Caco-2 (cell line): ENCODE measurements around the gene VIP. TPM values are rescaled to one million over a fixed set of nuclear protein-coding genes. Genes with fewer than 3 reads are reported as not detected.

Source experiments
- BruUV-seq: library from RNA; stranded (reverse); fragments of 400-500 nt; replicated peaks from 2 replicates; lab custom pipeline; 2021; lab: Mats Ljungman, UMichigan
- CTCF ChIA-PET: fragments of 300-600 bp; sonication (Branson Sonifier 250); formaldehyde crosslinking; loops from one replicate; lab custom pipeline; 2022; ENCODE audit warnings: antibody characterized with exemption; lab: Charles Lee
- POLR2A ChIA-PET: fragments of 300-600 bp; sonication (Branson Sonifier 250); formaldehyde crosslinking; loops from one replicate; lab custom pipeline; 2022; ENCODE audit warnings: antibody characterized with exemption; lab: Charles Lee
- DNase-seq, 2 experiments: peaks; one replicate each; pipeline versions ENCODE4 v3.0.0 to v3.0.0-alpha.2; 2020 to 2022
- H3K27me3 ChIP-seq: replicated peaks from 2 replicates; pipeline ENCODE4 v1.6.0; 2011; ENCODE audit warnings: low read length; ENCODE audit not compliant: control insufficient read depth, insufficient read depth
- H3K36me3 ChIP-seq: 2 replicates; pipeline ENCODE4 v1.5.1; 2011; ENCODE audit warnings: low read length; ENCODE audit not compliant: control insufficient read depth, insufficient read depth
- H3K4me1 ChIP-seq: fragments of 250-450 bp; sonication (Bioruptor Pico); 2 replicates; pipeline ENCODE4 v1.5.1; 2020; ENCODE audit warnings: mild to moderate bottlenecking
- H3K4me3 ChIP-seq: 2 replicates; pipeline ENCODE4 v1.5.1; 2011; ENCODE audit warnings: low read depth, mild to moderate bottlenecking, control low read depth, low read length
- H3K9me3 ChIP-seq: fragments of 250-450 bp; sonication (Bioruptor Pico); 2 replicates; pipeline ENCODE4 v1.5.1; 2020; ENCODE audit warnings: mild to moderate bottlenecking, moderate library complexity
- H3K27ac Mint-ChIP-seq: one replicate; pipeline ENCODE4 v1.8.0; 2022; ENCODE audit warnings: mixed read lengths; ENCODE audit not compliant: unreplicated experiment
- H3K27me3 Mint-ChIP-seq: one replicate; pipeline ENCODE4 v1.8.0; 2022; ENCODE audit warnings: mixed read lengths; ENCODE audit not compliant: insufficient read depth, unreplicated experiment
- H3K36me3 Mint-ChIP-seq: one replicate; pipeline ENCODE4 v1.8.0; 2022; ENCODE audit warnings: mild to moderate bottlenecking, mixed read lengths; ENCODE audit not compliant: insufficient read depth, unreplicated experiment
- H3K4me1 Mint-ChIP-seq: one replicate; pipeline ENCODE4 v1.8.0; 2022; ENCODE audit warnings: low read depth, mixed read lengths; ENCODE audit not compliant: unreplicated experiment
- H3K4me3 Mint-ChIP-seq: one replicate; pipeline ENCODE4 v1.8.0; 2022; ENCODE audit warnings: mild to moderate bottlenecking, moderate library complexity, mixed read lengths; ENCODE audit not compliant: unreplicated experiment
- H3K9me3 Mint-ChIP-seq: one replicate; pipeline ENCODE4 v1.8.0; 2022; ENCODE audit warnings: mixed read lengths; ENCODE audit not compliant: unreplicated experiment
- intact Hi-C: fragments of 100-400 bp; cut with micrococcal nuclease; formaldehyde crosslinking; loops from one replicate; pipeline ENCODE4 v1.10.0; 2022; ENCODE audit not compliant: unreplicated experiment
- total RNA-seq: library from RNA; stranded (reverse); gene quantifications from 2 replicates; pipeline ENCODE4 v1.2.3, GENCODE V29; 2022
- TF ChIP-seq, protein P1 (sequence below), 2 experiments: fragments of 200-600 bp in 1 of 2; IDR thresholded peaks; 1 replicate in 1 of 2; 2 replicates in 1 of 2; pipeline versions ENCODE4 v1.5.1 to v1.8.0; 2011 to 2022; ENCODE audit warnings: antibody characterized with exemption in 1 of 2, control low read depth in 1 of 2, inconsistent platforms in 1 of 2, low read depth in 1 of 2, low read length in 1 of 2, mild to moderate bottlenecking in 1 of 2, moderate library complexity in 1 of 2; ENCODE audit not compliant: insufficient read depth in 1 of 2, severe bottlenecking in 1 of 2, unreplicated experiment in 1 of 2

Gene VIP
- total RNA-seq, 1 experiment from 2014 or later = not detected

DNA sequence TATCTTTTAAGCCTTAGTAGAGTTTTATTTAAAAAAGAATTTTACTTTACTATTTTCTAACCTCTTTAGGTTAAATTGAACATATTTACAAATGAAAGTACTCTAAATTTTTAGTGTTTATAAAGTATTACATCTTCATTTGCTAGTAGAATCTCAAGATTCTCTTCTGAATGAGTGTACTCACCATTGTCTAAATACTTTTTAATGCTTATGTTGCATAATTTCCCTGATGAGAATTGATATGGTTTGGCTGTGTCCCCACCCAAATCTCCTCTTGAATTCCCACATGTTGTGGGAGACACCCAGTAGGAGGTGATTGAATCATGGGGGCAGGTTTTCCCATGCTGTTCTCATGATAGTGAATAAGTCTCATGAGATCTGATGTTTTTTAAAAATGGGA lies 53.6 kb downstream of the VIP start:
- no peaks in the 10 kb centered on the region for H3K36me3 ChIP-seq
- H3K27me3 Mint-ChIP-seq = peaks cover 6% of the 10 kb centered on the region
- H3K4me1 Mint-ChIP-seq = no peaks in the 10 kb centered on the region
- peaks cover 7% of the 10 kb centered on the region for H3K9me3 Mint-ChIP-seq
- ChIA-PET CTCF (no interaction called here), POLR2A (no interaction called here)
- H3K4me1 ChIP-seq = no peaks in the 10 kb centered on the region
- no peak overlapping the region for H3K4me3 Mint-ChIP-seq
- H3K36me3 Mint-ChIP-seq = no peaks in the 10 kb centered on the region
- no peak overlapping the region for H3K4me3 ChIP-seq
- no peak overlapping the region for H3K27ac Mint-ChIP-seq
- DNase-seq = no peak
- no peaks in the 10 kb centered on the region for H3K27me3 ChIP-seq
- H3K9me3 ChIP-seq = no peaks in the 10 kb centered on the region
- BruUV-seq = no TSS peak
- TF ChIP-seq, protein P1, sequence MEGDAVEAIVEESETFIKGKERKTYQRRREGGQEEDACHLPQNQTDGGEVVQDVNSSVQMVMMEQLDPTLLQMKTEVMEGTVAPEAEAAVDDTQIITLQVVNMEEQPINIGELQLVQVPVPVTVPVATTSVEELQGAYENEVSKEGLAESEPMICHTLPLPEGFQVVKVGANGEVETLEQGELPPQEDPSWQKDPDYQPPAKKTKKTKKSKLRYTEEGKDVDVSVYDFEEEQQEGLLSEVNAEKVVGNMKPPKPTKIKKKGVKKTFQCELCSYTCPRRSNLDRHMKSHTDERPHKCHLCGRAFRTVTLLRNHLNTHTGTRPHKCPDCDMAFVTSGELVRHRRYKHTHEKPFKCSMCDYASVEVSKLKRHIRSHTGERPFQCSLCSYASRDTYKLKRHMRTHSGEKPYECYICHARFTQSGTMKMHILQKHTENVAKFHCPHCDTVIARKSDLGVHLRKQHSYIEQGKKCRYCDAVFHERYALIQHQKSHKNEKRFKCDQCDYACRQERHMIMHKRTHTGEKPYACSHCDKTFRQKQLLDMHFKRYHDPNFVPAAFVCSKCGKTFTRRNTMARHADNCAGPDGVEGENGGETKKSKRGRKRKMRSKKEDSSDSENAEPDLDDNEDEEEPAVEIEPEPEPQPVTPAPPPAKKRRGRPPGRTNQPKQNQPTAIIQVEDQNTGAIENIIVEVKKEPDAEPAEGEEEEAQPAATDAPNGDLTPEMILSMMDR (IDR thresholded peaks at IDR 0.05; ENCODE audit: insufficient read depth in 1 of 2, low read depth in 1 of 2, low read length in 1 of 2, severe bottlenecking in 1 of 2, unreplicated experiment in 1 of 2) = no peak
- intact Hi-C loops = no loop called here

Other genes with a start within 250 kb of the VIP start
- gene SYNE1, start 113.4 kb upstream of the VIP start, total RNA-seq = 20.8 and 23.0 TPM in 2 replicates
- not detected in 2 replicates for gene MYCT1, start 52.9 kb upstream of the VIP start, total RNA-seq
- 31.4 and 35.5 TPM in 2 replicates for gene FBXO5, start 232.2 kb downstream of the VIP start, total RNA-seq